HG02571 (cell line): ENCODE data around the gene SPAG9.

Source experiments
- ATAC-seq: cut with Tn5 transposase; IDR thresholded peaks from one replicate; pipeline ENCODE4 v1.9.1; 2021; ENCODE audit warnings: mild to moderate bottlenecking, moderate library complexity; ENCODE audit not compliant: unreplicated experiment

The SPAG9 gene

GRCh38 chr17:50956409-50956749 lies 164.3 kb downstream of the SPAG9 start:
- no peak for ATAC-seq

- no peak for ATAC-seq
These were observed 165.0 kb downstream of the SPAG9 start for GRCh38 chr17:50955667-50956120.

- no peak for ATAC-seq
These were observed 165.5 kb downstream of the SPAG9 start for GRCh38 chr17:50955160-50955559.

GRCh38 chr17:50954641-50955121 lies 166.0 kb downstream of the SPAG9 start:
- ATAC-seq = no peak

- no peak for ATAC-seq
These were observed 166.7 kb downstream of the SPAG9 start for GRCh38 chr17:50953831-50954601.

GRCh38 chr17:50953518-50953830 lies 167.2 kb downstream of the SPAG9 start:
- ATAC-seq = no peak

GRCh38 chr17:50952889-50953288 lies 167.8 kb downstream of the SPAG9 start:
- no peak for ATAC-seq

GRCh38 chr17:50952013-50952412 lies 168.7 kb downstream of the SPAG9 start:
- ATAC-seq = no peak

- no peak for ATAC-seq
These were observed 170.4 kb downstream of the SPAG9 start for GRCh38 chr17:50949989-50950877.

GRCh38 chr17:50949128-50949988 lies 171.3 kb downstream of the SPAG9 start:
- ATAC-seq = no peak

GRCh38 chr17:50948711-50949110 lies 172.0 kb downstream of the SPAG9 start:
- no peak for ATAC-seq

GRCh38 chr17:50947782-50948543 lies 172.7 kb downstream of the SPAG9 start:
- ATAC-seq = no peak

- no peak for ATAC-seq
These were observed 173.5 kb downstream of the SPAG9 start for GRCh38 chr17:50946891-50947781.

- ATAC-seq = no peak
These were observed 174.3 kb downstream of the SPAG9 start for GRCh38 chr17:50946223-50946890.

GRCh38 chr17:50945779-50946222 lies 174.9 kb downstream of the SPAG9 start:
- no peak for ATAC-seq

- ATAC-seq = no peak
These were observed 175.6 kb downstream of the SPAG9 start for GRCh38 chr17:50944902-50945720.

GRCh38 chr17:50944054-50944901 lies 176.4 kb downstream of the SPAG9 start:
- no peak for ATAC-seq
